ENCODE data around the gene ESR1.

ESR1 gene

GRCh38 chr6:152142105-152142504 lies 334.6 kb downstream of the ESR1 start:
- DNase-seq: no peak

GRCh38 chr6:152143359-152143758 lies 335.9 kb downstream of the ESR1 start:
- DNase-seq: no peak

- DNase-seq: no peak
Observed at GRCh38 chr6:152146385-152146784, 338.9 kb downstream of the ESR1 start.

GRCh38 chr6:152147269-152147668 lies 339.8 kb downstream of the ESR1 start:
- no peak for DNase-seq

GRCh38 chr6:152148412-152148811 lies 340.9 kb downstream of the ESR1 start:
- no peak for DNase-seq

- no peak for DNase-seq
Observed at GRCh38 chr6:152150196-152150595, 342.7 kb downstream of the ESR1 start.

- peak; percentile 13 for DNase-seq
Observed at GRCh38 chr6:152151920-152152319, 344.4 kb downstream of the ESR1 start.

- peak; percentile 51 for DNase-seq
Observed at GRCh38 chr6:152154559-152155356, 347.3 kb downstream of the ESR1 start.

GRCh38 chr6:152155792-152156191 lies 348.3 kb downstream of the ESR1 start:
- peak; percentile 10 for DNase-seq

- DNase-seq: peak; percentile 84
Observed at GRCh38 chr6:152160346-152160745, 352.9 kb downstream of the ESR1 start.

- DNase-seq: no peak
Observed at GRCh38 chr6:152161501-152161900, 354.0 kb downstream of the ESR1 start.

- DNase-seq: no peak
Observed at GRCh38 chr6:152164957-152165356, 357.5 kb downstream of the ESR1 start.

- DNase-seq: no peak
Observed at GRCh38 chr6:152166497-152166896, 359.0 kb downstream of the ESR1 start.

GRCh38 chr6:152166897-152167296 lies 359.4 kb downstream of the ESR1 start:
- DNase-seq: peak; percentile 54

- DNase-seq: no peak
Observed at GRCh38 chr6:152167641-152168603, 360.4 kb downstream of the ESR1 start.

GRCh38 chr6:152170313-152170701 lies 362.8 kb downstream of the ESR1 start:
- no peak for DNase-seq

GRCh38 chr6:152170702-152171667 lies 363.5 kb downstream of the ESR1 start:
- DNase-seq: no peak

GRCh38 chr6:152173321-152173720 lies 365.8 kb downstream of the ESR1 start:
- no peak for DNase-seq

GRCh38 chr6:152173957-152174356 lies 366.5 kb downstream of the ESR1 start:
- DNase-seq: no peak

- peak; percentile 4 for DNase-seq
Observed at GRCh38 chr6:152176268-152176667, 368.8 kb downstream of the ESR1 start.

All from NCI-H82 (cell line).